GM10248 (cell line): ENCODE results near the gene ASB1.

ENCODE experiments used
- CTCF ChIA-PET: fragments of 300-600 bp; sonication (Branson Sonifier 250); formaldehyde crosslinking; extraction: SDS; loops from one replicate; lab custom pipeline; 2021; ENCODE audit warnings: antibody characterized with exemption; lab: Yijun Ruan, JAX
- POLR2A ChIA-PET: fragments of 350-650 bp; sonication (Branson Sonifier 250); formaldehyde crosslinking; extraction: SDS; loops from one replicate; lab custom pipeline; 2020; ENCODE audit warnings: antibody characterized with exemption; lab: Yijun Ruan, JAX
- DNase-seq: peaks from one replicate; pipeline ENCODE4 v3.0.0; 2012; ENCODE audit errors: extremely low spot score
- TF ChIP-seq, protein P1 (sequence below): IDR thresholded peaks from 2 replicates; pipeline ENCODE4 v1.5.1; 2012; ENCODE audit warnings: mild to moderate bottlenecking, low read depth; ENCODE audit errors: extremely low read depth, missing control alignments, control extremely low read depth

The ASB1 gene

DNA sequence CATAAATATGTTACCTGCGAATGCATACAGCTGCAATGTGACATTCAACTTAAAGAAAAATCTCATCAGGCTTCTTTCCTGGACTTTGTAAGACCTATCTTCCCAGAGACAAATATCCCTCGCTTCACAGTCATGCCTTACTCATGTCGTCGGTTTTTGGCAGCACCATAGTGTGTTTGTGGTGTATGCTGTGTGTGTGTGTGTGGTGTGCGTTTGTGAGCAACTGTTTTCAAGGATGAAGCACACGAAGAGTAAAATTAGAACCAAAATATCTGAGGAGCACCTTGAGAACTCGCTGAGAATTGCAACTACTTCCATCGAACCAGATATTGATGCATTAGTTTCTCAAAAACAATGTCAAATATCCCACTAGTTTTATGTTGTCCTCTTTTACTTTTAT lies 56.9 kb downstream of the ASB1 start:
- TF ChIP-seq, protein P1, sequence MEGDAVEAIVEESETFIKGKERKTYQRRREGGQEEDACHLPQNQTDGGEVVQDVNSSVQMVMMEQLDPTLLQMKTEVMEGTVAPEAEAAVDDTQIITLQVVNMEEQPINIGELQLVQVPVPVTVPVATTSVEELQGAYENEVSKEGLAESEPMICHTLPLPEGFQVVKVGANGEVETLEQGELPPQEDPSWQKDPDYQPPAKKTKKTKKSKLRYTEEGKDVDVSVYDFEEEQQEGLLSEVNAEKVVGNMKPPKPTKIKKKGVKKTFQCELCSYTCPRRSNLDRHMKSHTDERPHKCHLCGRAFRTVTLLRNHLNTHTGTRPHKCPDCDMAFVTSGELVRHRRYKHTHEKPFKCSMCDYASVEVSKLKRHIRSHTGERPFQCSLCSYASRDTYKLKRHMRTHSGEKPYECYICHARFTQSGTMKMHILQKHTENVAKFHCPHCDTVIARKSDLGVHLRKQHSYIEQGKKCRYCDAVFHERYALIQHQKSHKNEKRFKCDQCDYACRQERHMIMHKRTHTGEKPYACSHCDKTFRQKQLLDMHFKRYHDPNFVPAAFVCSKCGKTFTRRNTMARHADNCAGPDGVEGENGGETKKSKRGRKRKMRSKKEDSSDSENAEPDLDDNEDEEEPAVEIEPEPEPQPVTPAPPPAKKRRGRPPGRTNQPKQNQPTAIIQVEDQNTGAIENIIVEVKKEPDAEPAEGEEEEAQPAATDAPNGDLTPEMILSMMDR, result no peak
- POLR2A ChIA-PET, result no interaction called here
- DNase-seq, result no peak
- CTCF ChIA-PET, result no interaction called here

DNA sequence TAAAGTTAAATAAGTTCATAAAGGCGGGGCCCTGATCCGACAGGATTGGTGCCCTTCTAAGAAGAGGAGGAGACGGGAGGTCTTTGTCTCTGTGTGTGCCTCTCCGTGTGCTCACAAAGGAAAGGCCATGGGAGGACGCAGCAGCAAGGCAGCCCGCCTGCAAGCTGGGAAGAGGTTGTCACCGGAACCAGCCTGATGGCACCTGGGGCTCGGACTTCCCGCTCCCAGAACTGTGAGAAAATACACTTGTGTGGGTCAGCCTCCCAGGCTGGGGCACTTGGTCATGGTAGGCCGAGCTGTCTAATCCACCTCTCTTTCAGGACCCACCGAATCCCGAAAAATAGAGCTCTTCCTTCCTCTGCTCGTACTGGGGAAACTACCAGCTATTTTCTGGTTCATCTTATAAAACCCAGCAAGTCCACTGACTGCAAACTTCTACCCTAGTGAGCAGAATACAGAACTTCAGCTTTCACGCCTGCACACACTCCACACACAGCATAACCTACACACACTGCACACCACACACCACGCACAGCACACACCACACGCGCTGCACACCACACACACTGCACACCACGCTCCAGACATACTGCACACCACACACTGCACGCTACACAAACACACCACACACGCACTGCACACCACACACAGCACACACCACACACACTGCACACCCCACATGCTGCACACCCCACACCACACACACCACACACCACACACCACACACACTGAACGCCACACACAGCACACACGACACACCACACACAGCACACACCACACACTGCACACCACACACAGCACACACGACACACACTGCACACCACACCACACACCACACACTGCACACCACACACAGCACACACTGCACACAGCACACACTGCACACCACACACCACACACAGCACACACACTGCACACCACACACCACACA lies 58.1 kb downstream of the ASB1 start:
- no peak for DNase-seq
- TF ChIP-seq, protein P1, result no peak
- CTCF ChIA-PET, result no interaction called here
- POLR2A ChIA-PET, result no interaction called here

DNA sequence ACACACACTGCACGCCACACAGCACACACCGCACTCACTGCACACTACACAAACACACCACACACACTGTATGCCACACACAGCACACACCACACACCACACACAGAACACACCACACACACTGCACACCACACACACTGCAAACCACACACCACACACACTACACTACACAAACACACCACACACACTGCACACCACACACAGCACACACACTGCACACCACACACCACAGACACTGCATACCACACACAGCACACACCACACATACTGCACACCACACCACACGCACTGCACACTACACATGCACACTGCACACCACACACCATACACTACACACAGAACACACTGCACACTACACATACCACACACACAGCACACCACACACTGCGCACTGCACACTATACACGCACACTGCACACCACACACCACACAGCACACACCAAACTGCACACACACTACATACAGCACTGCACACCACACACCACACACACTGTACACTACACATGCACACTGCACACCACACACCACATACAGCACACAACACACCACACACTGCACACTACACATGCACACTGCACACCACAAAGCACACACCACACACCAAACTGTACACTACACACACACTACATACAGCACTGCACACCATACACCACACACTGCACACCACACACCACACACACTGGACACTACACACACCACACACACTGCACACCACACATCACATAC lies 59.6 kb downstream of the ASB1 start:
- ChIA-PET POLR2A (no interaction called here), CTCF (no interaction called here)
- DNase-seq, result no peak
- TF ChIP-seq, protein P1, result no peak

DNA sequence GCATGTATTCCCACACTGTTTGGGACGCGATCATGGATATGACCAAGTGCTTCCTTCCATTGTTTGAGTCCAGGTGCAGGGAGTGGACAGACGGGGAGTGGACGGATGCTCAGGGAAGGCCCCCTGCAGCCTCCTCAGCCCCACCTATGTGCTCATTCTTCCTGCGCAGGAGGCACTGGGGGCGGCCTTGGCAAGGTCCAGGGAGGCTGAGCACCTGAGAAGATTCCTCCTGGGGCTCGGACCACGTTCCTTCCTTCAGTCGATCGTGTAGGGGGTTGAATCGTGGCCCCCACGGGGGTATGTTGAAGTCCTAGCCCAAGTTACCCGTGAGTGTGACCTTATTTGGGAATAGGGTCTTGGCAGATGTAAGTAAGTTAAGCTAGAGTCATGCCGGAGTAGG lies 60.4 kb downstream of the ASB1 start:
- TF ChIP-seq, protein P1, result no peak
- ChIA-PET POLR2A (no interaction called here), CTCF (no interaction called here)
- DNase-seq, result no peak

DNA sequence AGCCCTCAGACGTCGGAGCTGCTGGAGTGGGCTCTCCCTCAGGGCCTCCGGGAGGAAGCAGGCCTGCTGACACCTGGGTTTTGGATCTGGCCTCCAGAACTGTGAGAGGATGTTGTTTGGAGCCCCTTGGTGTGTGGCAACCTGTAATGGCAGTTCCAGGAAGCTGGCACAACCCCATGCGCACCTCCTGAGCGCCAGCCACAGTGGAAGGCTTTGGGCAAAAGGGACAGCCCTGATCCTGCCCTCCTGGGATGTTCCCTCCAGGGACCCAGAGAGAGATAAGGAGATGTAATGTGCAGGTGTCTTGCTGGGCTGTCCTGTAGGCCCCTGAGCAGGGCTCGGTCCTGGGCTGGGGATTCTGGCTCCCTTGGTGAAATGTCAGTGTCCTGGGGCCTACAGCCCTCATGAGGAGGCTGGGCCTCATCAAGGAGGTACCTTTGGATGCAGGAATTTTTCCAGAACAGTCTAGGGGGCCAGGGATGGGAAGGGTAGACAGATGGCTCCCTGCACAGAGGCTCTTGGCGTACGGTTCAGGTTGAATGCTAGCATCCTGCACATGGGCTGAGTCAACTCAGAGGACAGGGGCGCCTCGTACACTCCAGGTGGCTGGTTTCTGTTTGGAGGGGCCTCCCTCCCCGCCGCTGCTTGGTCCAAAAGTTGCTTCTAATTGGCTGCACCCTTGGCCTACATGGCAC lies 61.1 kb downstream of the ASB1 start:
- no peak for DNase-seq
- POLR2A ChIA-PET, result no interaction called here
- TF ChIP-seq, protein P1, result no peak
- CTCF ChIA-PET, result no interaction called here

DNA sequence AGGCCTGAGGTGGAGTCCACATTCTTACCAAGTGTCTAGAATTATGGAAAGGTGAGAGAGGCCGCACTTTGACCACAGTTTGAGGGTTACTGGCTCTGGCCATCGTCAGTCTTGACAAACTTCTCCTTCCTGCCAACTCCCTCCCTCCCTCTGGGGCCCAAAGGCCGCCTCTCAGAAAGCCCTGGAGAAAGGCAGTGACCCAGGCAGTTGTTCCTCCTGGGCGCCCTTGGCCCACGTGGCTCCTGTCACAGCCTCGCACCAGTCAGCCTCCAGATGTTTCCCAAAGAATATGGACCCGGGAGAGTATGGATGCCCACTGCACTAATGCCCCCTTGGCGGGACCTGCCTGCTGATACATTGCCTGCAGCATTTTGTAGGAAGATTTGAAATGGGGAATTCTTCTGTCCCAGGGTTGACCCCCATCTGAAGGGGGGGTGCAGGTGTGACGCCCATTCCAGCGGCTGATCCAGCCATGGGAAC lies 61.7 kb downstream of the ASB1 start:
- TF ChIP-seq, protein P1, result no peak
- ChIA-PET POLR2A (no interaction called here), CTCF (no interaction called here)
- no peak for DNase-seq
